WTC11 (cell line): ENCODE data around the gene TMEM259. TPM values are rescaled to one million over a fixed set of nuclear protein-coding genes. Genes with fewer than 3 reads are reported as not detected.

Experiments used
- ATAC-seq: fragments of 200-7000 bp; cut with Tn5 transposase; 2 replicates; pipeline ENCODE4 v1.10.0; 2021; ENCODE audit warnings: mild to moderate bottlenecking, moderate library complexity
- CTCF ChIA-PET: fragments of 300-600 bp; sonication (Branson Sonifier 250); formaldehyde crosslinking; loops from one replicate; lab custom pipeline; 2021; ENCODE audit warnings: antibody characterized with exemption; lab: Charles Lee
- POLR2A ChIA-PET: fragments of 350-600 bp; sonication (Branson Sonifier 250); formaldehyde crosslinking; loops from one replicate; lab custom pipeline; 2021; ENCODE audit warnings: antibody characterized with exemption; lab: Charles Lee
- DNase-seq: peaks from one replicate; pipeline ENCODE4 v3.0.0; 2021; ENCODE audit warnings: low spot score
- H3K27ac Mint-ChIP-seq: 2 replicates; pipeline ENCODE4 v1.8.0; 2021; ENCODE audit warnings: mixed read lengths
- H3K27me3 Mint-ChIP-seq: 2 replicates; pipeline ENCODE4 v1.8.0; 2021; ENCODE audit warnings: low read depth, mild to moderate bottlenecking, moderate library complexity, mixed read lengths
- H3K36me3 Mint-ChIP-seq: 2 replicates; pipeline ENCODE4 v1.8.0; 2021; ENCODE audit warnings: mixed read lengths
- H3K4me1 Mint-ChIP-seq: 2 replicates; pipeline ENCODE4 v1.8.0; 2022; ENCODE audit warnings: mixed read lengths
- H3K4me3 Mint-ChIP-seq: 2 replicates; pipeline ENCODE4 v1.8.0; 2021; ENCODE audit warnings: mild to moderate bottlenecking, moderate library complexity, mixed read lengths
- H3K9me3 Mint-ChIP-seq: 2 replicates; pipeline ENCODE4 v1.8.0; 2021; ENCODE audit warnings: mixed read lengths
- ATF1 ChIP-seq: sonication (generic); formaldehyde crosslinking; IDR thresholded peaks from 2 replicates; pipeline ENCODE4 v1.8.1; 2023; ENCODE audit warnings: mild to moderate bottlenecking, moderate library complexity, missing genetic modification reagents
- ATF6 ChIP-seq: sonication (generic); formaldehyde crosslinking; IDR thresholded peaks from 2 replicates; pipeline ENCODE4 v1.8.1; 2023; ENCODE audit warnings: mild to moderate bottlenecking, missing genetic modification reagents
- CBFB ChIP-seq: sonication (generic); formaldehyde crosslinking; IDR thresholded peaks from 2 replicates; pipeline ENCODE4 v1.8.1; 2022; ENCODE audit warnings: mild to moderate bottlenecking, low read depth, missing genetic modification reagents
- CTCF ChIP-seq: fragments of 200-600 bp; IDR thresholded peaks from 2 replicates; pipeline ENCODE4 v1.8.0; 2022; ENCODE audit warnings: antibody characterized with exemption
- E2F4 ChIP-seq: sonication (generic); formaldehyde crosslinking; IDR thresholded peaks from 2 replicates; pipeline ENCODE4 v1.8.1; 2022; ENCODE audit warnings: low read depth, mild to moderate bottlenecking, moderate library complexity, missing genetic modification reagents, borderline replicate concordance
- ELF4 ChIP-seq: sonication (generic); formaldehyde crosslinking; IDR thresholded peaks from 2 replicates; pipeline ENCODE4 v1.8.1; 2022; ENCODE audit warnings: low read depth, mild to moderate bottlenecking, moderate library complexity, missing genetic modification reagents
- EMX1 ChIP-seq: fragments of 250-450 bp; sonication (Bioruptor Pico); IDR thresholded peaks from 2 replicates; pipeline ENCODE4 v1.8.0; 2021; ENCODE audit warnings: mild to moderate bottlenecking
- ESRRA ChIP-seq: sonication (generic); formaldehyde crosslinking; IDR thresholded peaks from 2 replicates; pipeline ENCODE4 v1.8.1; 2022; ENCODE audit warnings: mild to moderate bottlenecking, missing genetic modification reagents, borderline replicate concordance
- FOXP1 ChIP-seq: sonication (generic); formaldehyde crosslinking; IDR thresholded peaks from 2 replicates; pipeline ENCODE4 v1.8.0; 2022; ENCODE audit warnings: missing genetic modification reagents, mild to moderate bottlenecking, moderate library complexity, borderline replicate concordance
- HMGA2 ChIP-seq: fragments of 250-450 bp; sonication (Bioruptor Pico); IDR thresholded peaks from 2 replicates; pipeline ENCODE4 v1.4.0; 2021; ENCODE audit warnings: mild to moderate bottlenecking, moderate library complexity
- IRF2 ChIP-seq: sonication (generic); formaldehyde crosslinking; IDR thresholded peaks from 2 replicates; pipeline ENCODE4 v1.8.0; 2022; ENCODE audit warnings: low read depth, missing genetic modification reagents, borderline replicate concordance
- NFYB ChIP-seq: sonication (generic); formaldehyde crosslinking; conservative IDR thresholded peaks from 2 replicates; pipeline ENCODE4 v1.8.0; 2022; ENCODE audit warnings: low read depth, missing genetic modification reagents
- ZNF317 ChIP-seq: sonication (generic); formaldehyde crosslinking; IDR thresholded peaks from 2 replicates; pipeline ENCODE4 v1.8.1; 2023; ENCODE audit warnings: low read depth, mild to moderate bottlenecking, moderate library complexity, missing genetic modification reagents, borderline replicate concordance
- ZNF671 ChIP-seq: fragments of 250-450 bp; sonication (Bioruptor Pico); IDR thresholded peaks from 2 replicates; pipeline ENCODE4 v1.8.0; 2021; ENCODE audit warnings: mild to moderate bottlenecking
- total RNA-seq: library from RNA; stranded (reverse); gene quantifications from 3 replicates; pipeline ENCODE4 v1.2.3, GENCODE V29; 2021
- TF ChIP-seq, protein P1 (sequence below): sonication (generic); formaldehyde crosslinking; conservative IDR thresholded peaks from 2 replicates; pipeline ENCODE4 v1.8.1; 2023; ENCODE audit warnings: mild to moderate bottlenecking, low read depth, missing genetic modification reagents, moderate library complexity
- TF ChIP-seq, protein P2 (sequence below): fragments of 250-450 bp; sonication (Bioruptor Pico); IDR thresholded peaks from 2 replicates; pipeline ENCODE4 v1.8.0; 2021; ENCODE audit warnings: mild to moderate bottlenecking
- TF ChIP-seq, protein P3 (sequence below): fragments of 250-450 bp; sonication (Bioruptor Pico); IDR thresholded peaks from 2 replicates; pipeline ENCODE4 v1.9.0; 2021; ENCODE audit warnings: mild to moderate bottlenecking
- TF ChIP-seq, protein P4 (sequence below): sonication (generic); formaldehyde crosslinking; IDR thresholded peaks from 2 replicates; pipeline ENCODE4 v1.8.1; 2022; ENCODE audit warnings: mild to moderate bottlenecking, moderate library complexity, missing genetic modification reagents

TMEM259 gene
- total RNA-seq, 1 experiment from 2014 or later = 202 TPM

GRCh38 chr19:1063030-1063908, 42.3 kb upstream of the TMEM259 start:
- Mint-ChIP-seq H3K9me3 (peaks cover 7% of the 10 kb centered on the region; the same call in 1 of the 2 replicates), H3K27me3 (peaks cover 19% of the 10 kb centered on the region), H3K4me1 (peaks cover 15% of the 10 kb centered on the region), H3K36me3 (peaks cover 11% of the 10 kb centered on the region), H3K4me3 (peak overlapping the region; percentile 65)
- DNase-seq (peak; percentile 83), ATAC-seq (no peak)
- POLR2A ChIA-PET = interaction anchor here (1.9 to 2.1 kb wide), 2 partner anchors 36 to 206 kb away, joined by 6 to 9 read pairs; partner anchors contain the start of genes CIRBP and CNN2
- TF ChIP-seq HMGA2 (CRISPR knock-in tag) (no peak), ESRRA (CRISPR knock-in tag) (no peak), EMX1 (CRISPR knock-in tag) (no peak), ATF1 (CRISPR knock-in tag) (no peak), CBFB (no peak), ATF6 (no peak), ELF4 (no peak), IRF2 (CRISPR knock-in tag) (no peak), ZNF317 (no peak), FOXP1 (CRISPR knock-in tag) (no peak), E2F4 (CRISPR knock-in tag) (no peak)
- TF ChIP-seq, protein P1, sequence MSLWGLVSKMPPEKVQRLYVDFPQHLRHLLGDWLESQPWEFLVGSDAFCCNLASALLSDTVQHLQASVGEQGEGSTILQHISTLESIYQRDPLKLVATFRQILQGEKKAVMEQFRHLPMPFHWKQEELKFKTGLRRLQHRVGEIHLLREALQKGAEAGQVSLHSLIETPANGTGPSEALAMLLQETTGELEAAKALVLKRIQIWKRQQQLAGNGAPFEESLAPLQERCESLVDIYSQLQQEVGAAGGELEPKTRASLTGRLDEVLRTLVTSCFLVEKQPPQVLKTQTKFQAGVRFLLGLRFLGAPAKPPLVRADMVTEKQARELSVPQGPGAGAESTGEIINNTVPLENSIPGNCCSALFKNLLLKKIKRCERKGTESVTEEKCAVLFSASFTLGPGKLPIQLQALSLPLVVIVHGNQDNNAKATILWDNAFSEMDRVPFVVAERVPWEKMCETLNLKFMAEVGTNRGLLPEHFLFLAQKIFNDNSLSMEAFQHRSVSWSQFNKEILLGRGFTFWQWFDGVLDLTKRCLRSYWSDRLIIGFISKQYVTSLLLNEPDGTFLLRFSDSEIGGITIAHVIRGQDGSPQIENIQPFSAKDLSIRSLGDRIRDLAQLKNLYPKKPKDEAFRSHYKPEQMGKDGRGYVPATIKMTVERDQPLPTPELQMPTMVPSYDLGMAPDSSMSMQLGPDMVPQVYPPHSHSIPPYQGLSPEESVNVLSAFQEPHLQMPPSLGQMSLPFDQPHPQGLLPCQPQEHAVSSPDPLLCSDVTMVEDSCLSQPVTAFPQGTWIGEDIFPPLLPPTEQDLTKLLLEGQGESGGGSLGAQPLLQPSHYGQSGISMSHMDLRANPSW = no peak
- TF ChIP-seq, protein P2, sequence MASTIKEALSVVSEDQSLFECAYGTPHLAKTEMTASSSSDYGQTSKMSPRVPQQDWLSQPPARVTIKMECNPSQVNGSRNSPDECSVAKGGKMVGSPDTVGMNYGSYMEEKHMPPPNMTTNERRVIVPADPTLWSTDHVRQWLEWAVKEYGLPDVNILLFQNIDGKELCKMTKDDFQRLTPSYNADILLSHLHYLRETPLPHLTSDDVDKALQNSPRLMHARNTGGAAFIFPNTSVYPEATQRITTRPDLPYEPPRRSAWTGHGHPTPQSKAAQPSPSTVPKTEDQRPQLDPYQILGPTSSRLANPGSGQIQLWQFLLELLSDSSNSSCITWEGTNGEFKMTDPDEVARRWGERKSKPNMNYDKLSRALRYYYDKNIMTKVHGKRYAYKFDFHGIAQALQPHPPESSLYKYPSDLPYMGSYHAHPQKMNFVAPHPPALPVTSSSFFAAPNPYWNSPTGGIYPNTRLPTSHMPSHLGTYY = no peak
- TF ChIP-seq, all 79 proteins: peak for 0
- H3K27ac Mint-ChIP-seq = no peak overlapping the region; the same call in 1 of the 2 replicates
- CTCF ChIA-PET = interaction anchor here (1.2 to 7.5 kb wide), 4 partner anchors 18 to 151 kb away, joined by 4 to 109 read pairs (median 16); partner anchors contain the start of gene ABCA7

GRCh38 chr19:1062387-1063029, 41.6 kb upstream of the TMEM259 start:
- Mint-ChIP-seq H3K27ac (peak overlapping the region; percentile 60; the same call in 1 of the 2 replicates), H3K4me1 (peaks cover 15% of the 10 kb centered on the region), H3K4me3 (peak overlapping the region; percentile 60), H3K9me3 (peaks cover 15% of the 10 kb centered on the region), H3K36me3 (peaks cover 18% of the 10 kb centered on the region), H3K27me3 (peaks cover 17% of the 10 kb centered on the region)
- POLR2A ChIA-PET = interaction anchor here (0.6 to 0.7 kb wide), 3 partner anchors 8 to 32 kb away, joined by 3 to 5 read pairs (median 3); no protein-coding TSS in a partner anchor
- TF ChIP-seq NFYB (CRISPR knock-in tag) = peak; percentile 31; the same call in 1 of the 2 replicates
- TF ChIP-seq CTCF = no peak
- TF ChIP-seq, protein P3, sequence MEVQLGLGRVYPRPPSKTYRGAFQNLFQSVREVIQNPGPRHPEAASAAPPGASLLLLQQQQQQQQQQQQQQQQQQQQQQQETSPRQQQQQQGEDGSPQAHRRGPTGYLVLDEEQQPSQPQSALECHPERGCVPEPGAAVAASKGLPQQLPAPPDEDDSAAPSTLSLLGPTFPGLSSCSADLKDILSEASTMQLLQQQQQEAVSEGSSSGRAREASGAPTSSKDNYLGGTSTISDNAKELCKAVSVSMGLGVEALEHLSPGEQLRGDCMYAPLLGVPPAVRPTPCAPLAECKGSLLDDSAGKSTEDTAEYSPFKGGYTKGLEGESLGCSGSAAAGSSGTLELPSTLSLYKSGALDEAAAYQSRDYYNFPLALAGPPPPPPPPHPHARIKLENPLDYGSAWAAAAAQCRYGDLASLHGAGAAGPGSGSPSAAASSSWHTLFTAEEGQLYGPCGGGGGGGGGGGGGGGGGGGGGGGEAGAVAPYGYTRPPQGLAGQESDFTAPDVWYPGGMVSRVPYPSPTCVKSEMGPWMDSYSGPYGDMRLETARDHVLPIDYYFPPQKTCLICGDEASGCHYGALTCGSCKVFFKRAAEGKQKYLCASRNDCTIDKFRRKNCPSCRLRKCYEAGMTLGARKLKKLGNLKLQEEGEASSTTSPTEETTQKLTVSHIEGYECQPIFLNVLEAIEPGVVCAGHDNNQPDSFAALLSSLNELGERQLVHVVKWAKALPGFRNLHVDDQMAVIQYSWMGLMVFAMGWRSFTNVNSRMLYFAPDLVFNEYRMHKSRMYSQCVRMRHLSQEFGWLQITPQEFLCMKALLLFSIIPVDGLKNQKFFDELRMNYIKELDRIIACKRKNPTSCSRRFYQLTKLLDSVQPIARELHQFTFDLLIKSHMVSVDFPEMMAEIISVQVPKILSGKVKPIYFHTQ (CRISPR knock-in tag) = no peak
- TF ChIP-seq ZNF671 (CRISPR knock-in tag) = no peak
- TF ChIP-seq, protein P4, sequence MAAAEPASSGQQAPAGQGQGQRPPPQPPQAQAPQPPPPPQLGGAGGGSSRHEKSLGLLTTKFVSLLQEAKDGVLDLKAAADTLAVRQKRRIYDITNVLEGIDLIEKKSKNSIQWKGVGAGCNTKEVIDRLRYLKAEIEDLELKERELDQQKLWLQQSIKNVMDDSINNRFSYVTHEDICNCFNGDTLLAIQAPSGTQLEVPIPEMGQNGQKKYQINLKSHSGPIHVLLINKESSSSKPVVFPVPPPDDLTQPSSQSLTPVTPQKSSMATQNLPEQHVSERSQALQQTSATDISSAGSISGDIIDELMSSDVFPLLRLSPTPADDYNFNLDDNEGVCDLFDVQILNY (CRISPR knock-in tag) = no peak
- peak; percentile 21 for ATAC-seq
- DNase-seq = peak; percentile 67
- CTCF ChIA-PET = interaction anchor here (0.9 to 7.5 kb wide), 4 partner anchors 9 to 182 kb away, joined by 4 to 109 read pairs (median 6); no protein-coding TSS in a partner anchor
